K562 (cell line): Measurements from ENCODE around the gene GAGE2A. TPM values are rescaled to one million over a fixed set of nuclear protein-coding genes. Genes with fewer than 3 reads are reported as not detected.

Source experiments
- ATAC-seq: fragments of 200-7000 bp; cut with Tn5 transposase; 3 replicates; pipeline ENCODE4 v1.9.1; 2020; ENCODE audit warnings: moderate library complexity
- BruUV-seq: library from RNA; stranded (reverse); fragments of 400-500 nt; replicated peaks from 2 replicates; lab custom pipeline; 2021; lab: Mats Ljungman, UMichigan
- CTCF ChIA-PET: fragments of 300-600 bp; formaldehyde crosslinking; extraction: SDS; loops from one replicate; lab custom pipeline; 2021; ENCODE audit warnings: low intra/inter-chr PET ratio; lab: Yijun Ruan, JAX
- POLR2A ChIA-PET: fragments of 300-600, 350-650 bp; sonication (Branson Sonifier 250); formaldehyde crosslinking; extraction: SDS; loops from one replicate; lab custom pipeline; 2021; ENCODE audit warnings: antibody characterized with exemption, inconsistent platforms; lab: Yijun Ruan, JAX
- DNase-seq, 4 experiments: peaks; one replicate each; pipeline versions ENCODE4 v3.0.0 to v3.0.0-alpha.2; 2011 to 2018; ENCODE audit warnings: low spot score in 3 of 4, mixed read lengths in 3 of 4; ENCODE audit errors: extremely low read depth in 1 of 4
- FAIRE-seq: peaks from 2 replicates; lab custom pipeline; 2011; peaks lifted over from hg19 to GRCh38; lab: Jason Lieb, UNC
- H2AFZ ChIP-seq: 2 replicates; pipeline ENCODE4 v1.6.0; 2011; ENCODE audit warnings: low read depth, low read length, control low read depth, inconsistent platforms
- H3K27ac ChIP-seq: fragments of 200-600 bp; 3 replicates; pipeline ENCODE4 v1.8.0; 2011; ENCODE audit warnings: low read depth, mild to moderate bottlenecking, control low read depth, inconsistent platforms, low read length, moderate library complexity, mixed read lengths; ENCODE audit errors: extremely low read depth
- H3K27me3 ChIP-seq, 2 experiments: fragments of 300-600 bp in 1 of 2; 2 replicates in 1 of 2; 3 replicates in 1 of 2; pipeline versions ENCODE4 v1.6.0 to v1.8.0; 2011; ENCODE audit warnings: inconsistent platforms in 2 of 2, low read length in 2 of 2, mild to moderate bottlenecking in 1 of 2, mixed read lengths in 1 of 2, moderate library complexity in 1 of 2; ENCODE audit not compliant: control insufficient read depth in 2 of 2, insufficient read depth in 2 of 2
- H3K36me3 ChIP-seq: fragments of 300-600 bp; 3 replicates; pipeline ENCODE4 v1.8.0; 2011; ENCODE audit warnings: mild to moderate bottlenecking, low read length, inconsistent platforms; ENCODE audit not compliant: control insufficient read depth, insufficient read depth
- H3K4me1 ChIP-seq, 2 experiments: fragments of 200-600 bp in 1 of 2; replicated peaks in 1 of 2; 2 replicates in 1 of 2; 3 replicates in 1 of 2; pipeline versions ENCODE4 v1.5.1 to v1.8.0; 2011; ENCODE audit warnings: inconsistent platforms in 2 of 2, low read length in 2 of 2, mild to moderate bottlenecking in 1 of 2, mixed read lengths in 1 of 2, moderate library complexity in 1 of 2; ENCODE audit not compliant: control insufficient read depth in 2 of 2, insufficient read depth in 2 of 2
- H3K4me2 ChIP-seq: 2 replicates; pipeline ENCODE4 v1.6.1; 2011; ENCODE audit warnings: low read length, control low read depth, inconsistent platforms, mixed read lengths; ENCODE audit not compliant: insufficient read depth
- H3K4me3 ChIP-seq: fragments of 200-600 bp; sonication (generic), shearing (Covaris generic); 2 replicates; pipeline ENCODE4 v1.5.1; 2016; ENCODE audit warnings: control low read depth, inconsistent platforms
- H3K79me2 ChIP-seq: fragments of 200-600 bp; 3 replicates; pipeline ENCODE4 v1.8.0; 2011; ENCODE audit warnings: low read length, inconsistent platforms; ENCODE audit not compliant: control insufficient read depth, insufficient read depth
- H3K9ac ChIP-seq, 2 experiments: 2 replicates each; pipeline versions ENCODE4 v1.6.0 to v1.6.1; 2011; ENCODE audit warnings: low read depth in 2 of 2, low read length in 2 of 2, control low read depth in 1 of 2, inconsistent platforms in 1 of 2, mild to moderate bottlenecking in 1 of 2, mixed read lengths in 1 of 2; ENCODE audit not compliant: insufficient read depth in 1 of 2
- H3K9me1 ChIP-seq: one replicate; pipeline ENCODE4 v1.6.0; 2011; ENCODE audit warnings: inconsistent platforms, mild to moderate bottlenecking, low read length, moderate library complexity; ENCODE audit not compliant: control insufficient read depth, insufficient read depth
- H3K9me3 ChIP-seq: replicated peaks from 2 replicates; pipeline ENCODE4 v1.5.1; 2011; ENCODE audit warnings: low read depth, low read length, inconsistent platforms; ENCODE audit not compliant: control insufficient read depth, insufficient read depth
- H4K20me1 ChIP-seq: replicated peaks from 2 replicates; pipeline ENCODE4 v1.6.1; 2011; ENCODE audit warnings: low read length, inconsistent platforms, mixed read lengths; ENCODE audit not compliant: control insufficient read depth, insufficient read depth
- CBX3 ChIP-seq, 2 experiments: IDR thresholded peaks; 1 replicate in 1 of 2; 2 replicates in 1 of 2; pipeline ENCODE4 v1.6.1; 2012; ENCODE audit warnings: inconsistent platforms in 2 of 2, low read length in 2 of 2, borderline replicate concordance in 1 of 2, control low read depth in 1 of 2
- HSF4 ChIP-seq: fragments of 250-450 bp; sonication (Bioruptor Pico); IDR thresholded peaks from 2 replicates; pipeline ENCODE4 v2.1.2; 2022; ENCODE audit warnings: mild to moderate bottlenecking, moderate library complexity, borderline replicate concordance
- JUND ChIP-seq, 2 experiments: IDR thresholded peaks; 2 replicates in 1 of 2; 3 replicates in 1 of 2; pipeline ENCODE4 v1.6.1; 2011; ENCODE audit warnings: borderline replicate concordance in 2 of 2, low read depth in 2 of 2, low read length in 2 of 2, improper control_type of control experiment in 1 of 2, missing biosample characterization in 1 of 2, missing genetic modification characterization in 1 of 2, missing genetic modification reagents in 1 of 2
- KAT7 ChIP-seq: sonication (generic); formaldehyde crosslinking; IDR thresholded peaks from 2 replicates; pipeline ENCODE4 v1.8.0; 2022; ENCODE audit warnings: missing genetic modification reagents, mild to moderate bottlenecking, borderline replicate concordance
- RAD21 ChIP-seq, 2 experiments: fragments of 250-450 bp in 1 of 2; fragments of 450-650 bp in 1 of 2; sonication (Bioruptor Pico) in 1 of 2; formaldehyde crosslinking in 1 of 2; IDR thresholded peaks in 1 of 2; conservative IDR thresholded peaks in 1 of 2; 2 replicates each; pipeline versions ENCODE4 v1.4.0 to v1.8.0; 2020 to 2022; ENCODE audit warnings: mild to moderate bottlenecking in 2 of 2, moderate library complexity in 1 of 2
- RUNX1 ChIP-seq: sonication (generic); IDR thresholded peaks from 2 replicates; pipeline ENCODE4 v1.6.1; 2016; ENCODE audit warnings: antibody characterized with exemption, low read depth
- SMC3 ChIP-seq: conservative IDR thresholded peaks from 2 replicates; pipeline ENCODE4 v1.6.1; 2011; ENCODE audit warnings: low read depth, low read length, improper control_type of control experiment; ENCODE audit not compliant: insufficient read depth
- ZNF668 ChIP-seq: fragments of 250-450 bp; sonication (Bioruptor Pico); IDR thresholded peaks from 2 replicates; pipeline ENCODE4 v1.8.0; 2022; ENCODE audit warnings: mild to moderate bottlenecking, inconsistent platforms
- ZNF75A ChIP-seq: fragments of 450-650 bp; formaldehyde crosslinking; IDR thresholded peaks from 2 replicates; pipeline ENCODE4 v1.4.0; 2020; ENCODE audit warnings: mild to moderate bottlenecking
- WGBS: fragments of 100-300 bp; shearing (Covaris generic); methylation state at CpG from one replicate; pipeline ENCODE4 v1.1.6; 2016; ENCODE audit warnings: low coverage, mixed read lengths; ENCODE audit not compliant: insufficient coverage; ENCODE audit errors: missing lambda C conversion rate; 5-methylcytosine and 5-hydroxymethylcytosine counted together
- in situ Hi-C: fragments of 300-500 bp; cut with MboI; formaldehyde crosslinking; loops from 4 replicates; pipeline ENCODE4 v1.15.0; 2018; ENCODE audit warnings: inconsistent platforms, mixed read lengths
- intact Hi-C: fragments of 100-400 bp; cut with micrococcal nuclease; formaldehyde crosslinking; loops from 2 replicates; pipeline ENCODE4 v1.14.2; 2022
- polyA plus RNA-seq, 8 experiments: library from polyadenylated mRNA; depleted of rRNA in 4 of 8; stranded (reverse) in 5 of 8; unstranded in 3 of 8; fragments of >200 nt; fragmentation: Nextera tagmentation in 2 of 8; fragmentation: Illumina TruSeq in 1 of 8; extraction: Ambion mirVana in 2 of 8; extraction: Trizol in 1 of 8; gene quantifications; 2 replicates each; pipeline versions ENCODE4 v1.2.1 to v1.2.3, GENCODE V29; 2011 to 2014; ENCODE audit warnings: inconsistent platforms in 1 of 8, missing spikeins in 1 of 8
- total RNA-seq, 7 experiments: library from RNA; depleted of rRNA in 6 of 7; stranded (reverse); fragments of >200 nt in 6 of 7; fragmentation: Illumina TruSeq in 2 of 7; extraction: Trizol in 2 of 7; gene quantifications; 2 replicates each; pipeline versions ENCODE4 v1.2.1 to v1.2.3, GENCODE V29; 2011 to 2021; ENCODE audit warnings: low replicate concordance in 1 of 7
- TF ChIP-seq, protein P1 (sequence below): sonication (generic); IDR thresholded peaks from 2 replicates; pipeline ENCODE4 v1.6.1; 2016
- TF ChIP-seq, protein P2 (sequence below): sonication (generic); formaldehyde crosslinking; IDR thresholded peaks from 2 replicates; pipeline ENCODE4 v1.8.0; 2023; ENCODE audit warnings: mild to moderate bottlenecking, missing genetic modification reagents

GAGE2A gene
- total and polyA plus RNA-seq, 9 of the 15 experiments (the other 6 are each of a cell fraction or from before 2014, with no cell fraction given) = 2.7 to 583 (median 84.6) TPM

DNA sequence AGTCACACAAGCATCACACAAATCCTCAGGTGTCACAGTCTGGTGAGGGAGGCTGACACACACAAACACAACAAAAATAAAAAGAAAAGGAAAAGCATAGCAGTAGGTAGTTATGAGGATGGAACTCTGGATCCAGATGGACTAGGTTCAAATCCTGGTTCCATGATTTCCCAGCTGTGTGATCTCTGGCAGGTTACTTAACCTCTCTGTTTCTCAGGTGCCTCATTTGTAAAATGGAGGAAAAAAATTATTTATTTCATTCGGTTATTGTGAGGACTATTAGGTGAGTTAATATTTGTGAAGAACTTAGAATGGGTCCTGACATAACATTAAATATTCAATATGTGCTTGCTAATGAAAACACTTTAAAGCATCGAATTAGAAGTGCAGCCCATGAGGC, 29.3 kb downstream of the GAGE2A start (continued):
- no peak for TF ChIP-seq ZNF668 (CRISPR knock-in tag)

DNA sequence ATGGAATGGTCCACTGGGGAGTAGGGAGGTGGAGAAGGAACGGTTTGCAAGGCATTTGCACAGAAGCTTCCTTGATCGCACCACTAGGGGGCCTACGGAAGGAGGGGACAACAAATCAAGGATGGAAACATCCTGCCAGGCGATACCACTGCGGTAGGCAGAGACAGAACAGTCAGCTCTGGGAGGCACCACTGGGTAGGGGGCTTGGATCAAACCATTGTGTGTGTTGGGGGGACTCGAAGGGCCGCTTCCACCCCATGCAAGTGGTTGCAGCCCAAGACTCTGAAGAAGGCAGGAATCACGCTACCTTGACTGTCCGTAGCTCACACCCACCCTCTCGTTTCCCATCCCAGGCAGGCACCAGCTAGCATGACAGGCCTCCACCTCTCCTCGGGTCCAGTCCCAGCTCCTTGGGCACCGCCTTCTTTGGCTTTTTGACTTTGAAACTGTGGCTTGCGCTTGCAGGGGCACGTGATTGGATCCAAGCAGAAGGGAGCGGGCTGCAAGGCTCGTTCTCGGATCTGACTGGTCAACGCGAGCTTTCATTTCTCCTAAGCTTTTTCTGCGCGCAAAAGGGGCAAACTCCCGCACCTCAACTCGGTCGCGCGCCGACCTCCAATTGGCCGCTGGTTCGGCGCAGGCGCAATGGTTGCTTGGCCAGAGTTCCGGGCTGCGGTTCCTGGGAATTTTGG, 37.9 kb downstream of the GAGE2A start:
- in situ Hi-C loops (loop anchor here (25.0 kb wide), 1 partner anchor 90 kb away; the partner anchor contains the start of genes GAGE12C and GAGE12D), intact Hi-C loops (loop anchor here (1.0 kb wide), 1 partner anchor 127 kb away; no protein-coding TSS in a partner anchor)
- BruUV-seq = no TSS peak
- peak overlapping the region in 1 of 2 experiments; percentile 75; a peak in 2 of 4 replicates for H3K9ac ChIP-seq
- 30% methylated on average over 25 of the region's 33 CpGs for WGBS
- H3K79me2 ChIP-seq = no peaks in the 10 kb centered on the region
- H3K4me1 ChIP-seq = peaks cover 0 to 6% of the 10 kb centered on the region in 2 experiments; a peak in 2 of 5 replicates
- no peaks in the 10 kb centered on the region for H4K20me1 ChIP-seq
- no peaks in the 10 kb centered on the region for H3K9me3 ChIP-seq
- ATAC-seq (peak; percentile 90), DNase-seq (peak; percentile 65 to 68 (median 67)), FAIRE-seq (peak; percentile 55)
- CTCF ChIA-PET = no interaction called here
- H3K9me1 ChIP-seq = no peaks in the 10 kb centered on the region
- H2AFZ ChIP-seq = peak overlapping the region; percentile 68
- peak overlapping the region; percentile 76 for H3K4me2 ChIP-seq
- H3K27me3 ChIP-seq = peaks cover 0 to 2% of the 10 kb centered on the region in 2 experiments; a peak in 1 of 5 replicates
- POLR2A ChIA-PET = interaction anchor here (0.6 to 0.7 kb wide), 2 partner anchors 8 to 35 kb away, joined by 3 read pairs; no protein-coding TSS in a partner anchor
- peak overlapping the region; percentile 27 for H3K4me3 ChIP-seq
- no peaks in the 10 kb centered on the region for H3K36me3 ChIP-seq
- H3K27ac ChIP-seq = no peak overlapping the region
- TF ChIP-seq SMC3 (0 out of 2 replicates have a peak, but pooled peaks have one; percentile 23), CBX3 (IDR thresholded peaks at IDR 0.05; ENCODE audit: borderline replicate concordance in 1 of 2, low read length in 2 of 2) (0 out of 3 replicates have a peak, but pooled peaks of 1 of the 2 experiments have one; percentile 33), JUND (IDR thresholded peaks at IDR 0.05; ENCODE audit: borderline replicate concordance, low read depth, low read length) (0 out of 2 replicates have a peak, but pooled peaks have one; percentile 19), JUND (tag; IDR thresholded peaks at IDR 0.05; ENCODE audit: borderline replicate concordance, low read depth, low read length) (no peak), RAD21 (CRISPR knock-in tag; conservative IDR thresholded peaks at IDR 0.05 in 1 of 2, IDR thresholded peaks at IDR 0.05 in 1 of 2) (peak in 1 of 2 experiments; percentile 49; a peak in 2 of 4 replicates), KAT7 (no peak), HSF4 (CRISPR knock-in tag) (no peak), ZNF75A (CRISPR knock-in tag) (no peak), RUNX1 (no peak)
- TF ChIP-seq, protein P1, sequence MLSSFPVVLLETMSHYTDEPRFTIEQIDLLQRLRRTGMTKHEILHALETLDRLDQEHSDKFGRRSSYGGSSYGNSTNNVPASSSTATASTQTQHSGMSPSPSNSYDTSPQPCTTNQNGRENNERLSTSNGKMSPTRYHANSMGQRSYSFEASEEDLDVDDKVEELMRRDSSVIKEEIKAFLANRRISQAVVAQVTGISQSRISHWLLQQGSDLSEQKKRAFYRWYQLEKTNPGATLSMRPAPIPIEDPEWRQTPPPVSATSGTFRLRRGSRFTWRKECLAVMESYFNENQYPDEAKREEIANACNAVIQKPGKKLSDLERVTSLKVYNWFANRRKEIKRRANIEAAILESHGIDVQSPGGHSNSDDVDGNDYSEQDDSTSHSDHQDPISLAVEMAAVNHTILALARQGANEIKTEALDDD = no peak
- TF ChIP-seq, protein P2, sequence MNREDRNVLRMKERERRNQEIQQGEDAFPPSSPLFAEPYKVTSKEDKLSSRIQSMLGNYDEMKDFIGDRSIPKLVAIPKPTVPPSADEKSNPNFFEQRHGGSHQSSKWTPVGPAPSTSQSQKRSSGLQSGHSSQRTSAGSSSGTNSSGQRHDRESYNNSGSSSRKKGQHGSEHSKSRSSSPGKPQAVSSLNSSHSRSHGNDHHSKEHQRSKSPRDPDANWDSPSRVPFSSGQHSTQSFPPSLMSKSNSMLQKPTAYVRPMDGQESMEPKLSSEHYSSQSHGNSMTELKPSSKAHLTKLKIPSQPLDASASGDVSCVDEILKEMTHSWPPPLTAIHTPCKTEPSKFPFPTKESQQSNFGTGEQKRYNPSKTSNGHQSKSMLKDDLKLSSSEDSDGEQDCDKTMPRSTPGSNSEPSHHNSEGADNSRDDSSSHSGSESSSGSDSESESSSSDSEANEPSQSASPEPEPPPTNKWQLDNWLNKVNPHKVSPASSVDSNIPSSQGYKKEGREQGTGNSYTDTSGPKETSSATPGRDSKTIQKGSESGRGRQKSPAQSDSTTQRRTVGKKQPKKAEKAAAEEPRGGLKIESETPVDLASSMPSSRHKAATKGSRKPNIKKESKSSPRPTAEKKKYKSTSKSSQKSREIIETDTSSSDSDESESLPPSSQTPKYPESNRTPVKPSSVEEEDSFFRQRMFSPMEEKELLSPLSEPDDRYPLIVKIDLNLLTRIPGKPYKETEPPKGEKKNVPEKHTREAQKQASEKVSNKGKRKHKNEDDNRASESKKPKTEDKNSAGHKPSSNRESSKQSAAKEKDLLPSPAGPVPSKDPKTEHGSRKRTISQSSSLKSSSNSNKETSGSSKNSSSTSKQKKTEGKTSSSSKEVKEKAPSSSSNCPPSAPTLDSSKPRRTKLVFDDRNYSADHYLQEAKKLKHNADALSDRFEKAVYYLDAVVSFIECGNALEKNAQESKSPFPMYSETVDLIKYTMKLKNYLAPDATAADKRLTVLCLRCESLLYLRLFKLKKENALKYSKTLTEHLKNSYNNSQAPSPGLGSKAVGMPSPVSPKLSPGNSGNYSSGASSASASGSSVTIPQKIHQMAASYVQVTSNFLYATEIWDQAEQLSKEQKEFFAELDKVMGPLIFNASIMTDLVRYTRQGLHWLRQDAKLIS (CRISPR knock-in tag) = no peak
